Parathyroid adenoma (tissue), 2 donors: Measurements from ENCODE around the gene SEC16A.
A peak's percentile ranks its signal among the peaks of the same experiment; 100 is the strongest.

Source experiments
- H2AFZ ChIP-seq: fragments of 300-600 bp; sonication (generic); one replicate; pipeline ENCODE4 v1.7.0; 2017; ENCODE audit warnings: antibody characterized with exemption, mild to moderate bottlenecking
- H3K27ac ChIP-seq: fragments of 300-600 bp; sonication (generic); one replicate; pipeline ENCODE4 v1.7.0; 2017
- H3K27me3 ChIP-seq: fragments of 300-600 bp; sonication (generic); one replicate; pipeline ENCODE4 v1.7.0; 2017; ENCODE audit warnings: low read length; ENCODE audit not compliant: control insufficient read depth, insufficient read depth
- H3K36me3 ChIP-seq: fragments of 300-600 bp; sonication (generic); one replicate; pipeline ENCODE4 v1.7.0; 2017; ENCODE audit warnings: low read length; ENCODE audit not compliant: control insufficient read depth, insufficient read depth
- H3K4me1 ChIP-seq: fragments of 300-600 bp; sonication (generic); one replicate; pipeline ENCODE4 v1.7.0; 2017; ENCODE audit warnings: control low read depth
- H3K4me2 ChIP-seq: fragments of 300-600 bp; sonication (generic); one replicate; pipeline ENCODE4 v1.7.0; 2017; ENCODE audit warnings: low read length
- H3K4me3 ChIP-seq: fragments of 300-600 bp; sonication (generic); one replicate; pipeline ENCODE4 v1.7.0; 2017; ENCODE audit warnings: low read depth, low read length
- H3K79me2 ChIP-seq: fragments of 300-600 bp; sonication (generic); one replicate; pipeline ENCODE4 v1.7.0; 2017; ENCODE audit warnings: control low read depth
- H3K9ac ChIP-seq: fragments of 300-600 bp; sonication (generic); one replicate; pipeline ENCODE4 v1.7.0; 2017; ENCODE audit warnings: mild to moderate bottlenecking
- H3K9me3 ChIP-seq: fragments of 300-600 bp; sonication (generic); one replicate; pipeline ENCODE4 v1.7.0; 2017; ENCODE audit warnings: low read length; ENCODE audit not compliant: control insufficient read depth
- CTCF ChIP-seq: fragments of 300-600 bp; sonication (generic); IDR thresholded peaks from one replicate; pipeline ENCODE4 v1.7.0; 2017; ENCODE audit warnings: antibody characterized with exemption, mild to moderate bottlenecking
- donor health status: primary hyperparathyroidism.

SEC16A gene

GRCh38 chr9:136492978-136493522 lies 10.2 kb upstream of the SEC16A start:
- Histone ChIP-seq H3K4me2 (no peak overlapping the region), H3K79me2 (no peaks in the 10 kb centered on the region), H3K27ac (no peak overlapping the region), H3K9ac (no peak overlapping the region), H3K4me3 (no peak overlapping the region), H3K9me3 (no peaks in the 10 kb centered on the region), H3K36me3 (no peaks in the 10 kb centered on the region), H2AFZ (no peak overlapping the region), H3K4me1 (no peaks in the 10 kb centered on the region), H3K27me3 (no peaks in the 10 kb centered on the region)
- TF ChIP-seq CTCF, result no peak

DNA sequence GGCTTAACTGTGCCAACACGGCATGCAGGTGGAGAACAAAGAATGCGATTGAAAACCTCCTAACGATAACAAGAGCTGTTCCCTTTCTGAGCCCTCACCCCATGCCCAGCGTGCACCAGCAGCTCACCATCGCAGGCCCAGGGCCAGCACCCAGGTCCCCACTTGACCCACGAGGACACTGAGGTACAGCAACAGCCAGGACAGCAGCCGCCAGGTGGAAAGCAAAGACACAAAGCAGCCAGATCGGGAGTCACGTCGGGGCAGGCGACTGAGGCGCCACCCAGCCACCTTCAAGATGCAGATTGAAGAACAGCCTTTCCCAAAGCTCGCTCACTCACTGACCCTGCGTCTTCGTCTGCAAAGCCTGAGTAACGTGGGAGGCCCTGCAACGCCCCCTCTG lies 6.9 kb upstream of the SEC16A start:
- H3K4me2 ChIP-seq, result no peak overlapping the region
- no peaks in the 10 kb centered on the region for H3K79me2 ChIP-seq
- no peaks in the 10 kb centered on the region for H3K27me3 ChIP-seq
- no peak overlapping the region for H2AFZ ChIP-seq
- H3K27ac ChIP-seq, result no peak overlapping the region
- no peak overlapping the region for H3K4me3 ChIP-seq
- H3K36me3 ChIP-seq, result no peaks in the 10 kb centered on the region
- no peaks in the 10 kb centered on the region for H3K9me3 ChIP-seq
- TF ChIP-seq CTCF, result no peak
- H3K4me1 ChIP-seq, result no peaks in the 10 kb centered on the region
- no peak overlapping the region for H3K9ac ChIP-seq

DNA sequence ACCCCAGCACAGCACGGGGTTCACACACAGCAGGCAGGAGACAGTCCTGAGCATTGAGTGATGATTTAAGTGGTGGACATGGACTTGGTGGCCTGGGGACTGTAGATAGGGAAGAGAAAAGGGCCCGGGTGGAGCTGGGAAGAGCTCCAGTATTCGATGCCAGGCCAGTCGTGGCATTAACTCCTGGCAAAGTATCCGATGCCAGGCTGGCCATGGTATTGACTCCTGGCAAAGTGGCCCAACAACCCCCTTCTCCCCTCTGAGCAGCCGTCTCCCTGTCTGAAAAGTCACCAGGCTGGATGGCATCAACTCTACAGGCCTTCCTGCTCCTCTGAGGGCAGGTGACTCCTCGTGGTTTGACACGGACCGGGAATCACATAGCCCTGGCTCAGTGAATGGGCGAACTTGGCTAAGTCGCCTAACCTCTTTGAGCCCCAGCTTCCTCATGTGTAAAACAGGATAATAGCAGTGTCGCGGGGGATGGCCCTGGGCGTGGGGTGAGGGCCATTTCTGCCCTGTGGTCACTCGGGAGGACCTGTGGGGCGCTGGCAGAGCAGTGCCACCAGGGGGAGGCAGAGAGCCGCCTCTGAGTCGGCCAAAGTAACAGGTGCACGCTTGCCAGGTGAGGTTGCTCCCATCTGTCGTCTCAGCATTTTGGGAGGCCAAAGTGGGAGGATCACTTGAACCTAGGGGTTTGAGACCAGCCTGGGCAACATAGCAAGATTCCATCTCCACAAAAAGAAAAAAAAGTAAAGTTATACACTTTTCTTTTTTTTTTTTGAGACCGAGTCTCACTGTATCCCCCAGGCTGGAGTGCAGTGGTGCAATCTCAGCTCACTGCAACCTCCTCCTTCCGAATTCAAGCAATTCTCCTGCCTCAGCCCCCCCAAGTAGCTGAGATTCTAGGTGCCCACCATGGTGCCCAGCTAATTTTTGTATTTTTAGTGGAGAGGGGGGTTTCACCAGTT lies 5.7 kb upstream of the SEC16A start:
- Histone ChIP-seq H3K4me1 (no peaks in the 10 kb centered on the region), H3K9ac (no peak overlapping the region), H3K4me3 (no peak overlapping the region), H3K4me2 (no peak overlapping the region), H3K27me3 (no peaks in the 10 kb centered on the region), H3K27ac (no peak overlapping the region), H3K79me2 (no peaks in the 10 kb centered on the region), H3K36me3 (no peaks in the 10 kb centered on the region), H2AFZ (no peak overlapping the region), H3K9me3 (no peaks in the 10 kb centered on the region)
- peak; percentile 88 for TF ChIP-seq CTCF

GRCh38 chr9:136487672-136488071 lies 4.8 kb upstream of the SEC16A start:
- no peak overlapping the region for H2AFZ ChIP-seq
- no peak for TF ChIP-seq CTCF
- no peak overlapping the region for H3K27ac ChIP-seq

More at GRCh38 chr9:136487672-136488071, 4.8 kb upstream of the SEC16A start:
- Histone ChIP-seq H3K4me2 (no peak overlapping the region), H3K36me3 (no peaks in the 10 kb centered on the region), H3K79me2 (no peaks in the 10 kb centered on the region), H3K4me1 (no peaks in the 10 kb centered on the region), H3K27me3 (no peaks in the 10 kb centered on the region), H3K4me3 (no peak overlapping the region), H3K9ac (no peak overlapping the region), H3K9me3 (no peaks in the 10 kb centered on the region)
